K562 (cell line): ENCODE data around the gene TFPI. TPM values are rescaled to one million over a fixed set of nuclear protein-coding genes. Genes with fewer than 3 reads are reported as not detected.

Experiments
- ATAC-seq: fragments of 200-7000 bp; cut with Tn5 transposase; 3 replicates; pipeline ENCODE4 v1.9.1; 2020; ENCODE audit warnings: moderate library complexity
- BruUV-seq: library from RNA; stranded (reverse); fragments of 400-500 nt; replicated peaks from 2 replicates; lab custom pipeline; 2021; lab: Mats Ljungman, UMichigan
- CTCF ChIA-PET: fragments of 300-600 bp; formaldehyde crosslinking; extraction: SDS; loops from one replicate; lab custom pipeline; 2021; ENCODE audit warnings: low intra/inter-chr PET ratio; lab: Yijun Ruan, JAX
- POLR2A ChIA-PET: fragments of 300-600, 350-650 bp; sonication (Branson Sonifier 250); formaldehyde crosslinking; extraction: SDS; loops from one replicate; lab custom pipeline; 2021; ENCODE audit warnings: antibody characterized with exemption, inconsistent platforms; lab: Yijun Ruan, JAX
- DNase-seq, 4 experiments: peaks; one replicate each; pipeline versions ENCODE4 v3.0.0 to v3.0.0-alpha.2; 2011 to 2018; ENCODE audit warnings: low spot score in 3 of 4, mixed read lengths in 3 of 4; ENCODE audit errors: extremely low read depth in 1 of 4
- FAIRE-seq: peaks from 2 replicates; lab custom pipeline; 2011; peaks lifted over from hg19 to GRCh38; lab: Jason Lieb, UNC
- H2AFZ ChIP-seq: 2 replicates; pipeline ENCODE4 v1.6.0; 2011; ENCODE audit warnings: low read depth, low read length, control low read depth, inconsistent platforms
- H3K27ac ChIP-seq: fragments of 200-600 bp; 3 replicates; pipeline ENCODE4 v1.8.0; 2011; ENCODE audit warnings: low read depth, mild to moderate bottlenecking, control low read depth, inconsistent platforms, low read length, moderate library complexity, mixed read lengths; ENCODE audit errors: extremely low read depth
- H3K27me3 ChIP-seq, 2 experiments: fragments of 300-600 bp in 1 of 2; 2 replicates in 1 of 2; 3 replicates in 1 of 2; pipeline versions ENCODE4 v1.6.0 to v1.8.0; 2011; ENCODE audit warnings: inconsistent platforms in 2 of 2, low read length in 2 of 2, mild to moderate bottlenecking in 1 of 2, mixed read lengths in 1 of 2, moderate library complexity in 1 of 2; ENCODE audit not compliant: control insufficient read depth in 2 of 2, insufficient read depth in 2 of 2
- H3K36me3 ChIP-seq: fragments of 300-600 bp; 3 replicates; pipeline ENCODE4 v1.8.0; 2011; ENCODE audit warnings: mild to moderate bottlenecking, low read length, inconsistent platforms; ENCODE audit not compliant: control insufficient read depth, insufficient read depth
- H3K4me1 ChIP-seq, 2 experiments: fragments of 200-600 bp in 1 of 2; replicated peaks in 1 of 2; 2 replicates in 1 of 2; 3 replicates in 1 of 2; pipeline versions ENCODE4 v1.5.1 to v1.8.0; 2011; ENCODE audit warnings: inconsistent platforms in 2 of 2, low read length in 2 of 2, mild to moderate bottlenecking in 1 of 2, mixed read lengths in 1 of 2, moderate library complexity in 1 of 2; ENCODE audit not compliant: control insufficient read depth in 2 of 2, insufficient read depth in 2 of 2
- H3K4me2 ChIP-seq: 2 replicates; pipeline ENCODE4 v1.6.1; 2011; ENCODE audit warnings: low read length, control low read depth, inconsistent platforms, mixed read lengths; ENCODE audit not compliant: insufficient read depth
- H3K4me3 ChIP-seq: fragments of 200-600 bp; sonication (generic), shearing (Covaris generic); 2 replicates; pipeline ENCODE4 v1.5.1; 2016; ENCODE audit warnings: control low read depth, inconsistent platforms
- H3K79me2 ChIP-seq: fragments of 200-600 bp; 3 replicates; pipeline ENCODE4 v1.8.0; 2011; ENCODE audit warnings: low read length, inconsistent platforms; ENCODE audit not compliant: control insufficient read depth, insufficient read depth
- H3K9ac ChIP-seq, 2 experiments: 2 replicates each; pipeline versions ENCODE4 v1.6.0 to v1.6.1; 2011; ENCODE audit warnings: low read depth in 2 of 2, low read length in 2 of 2, control low read depth in 1 of 2, inconsistent platforms in 1 of 2, mild to moderate bottlenecking in 1 of 2, mixed read lengths in 1 of 2; ENCODE audit not compliant: insufficient read depth in 1 of 2
- H3K9me1 ChIP-seq: one replicate; pipeline ENCODE4 v1.6.0; 2011; ENCODE audit warnings: inconsistent platforms, mild to moderate bottlenecking, low read length, moderate library complexity; ENCODE audit not compliant: control insufficient read depth, insufficient read depth
- H3K9me3 ChIP-seq: replicated peaks from 2 replicates; pipeline ENCODE4 v1.5.1; 2011; ENCODE audit warnings: low read depth, low read length, inconsistent platforms; ENCODE audit not compliant: control insufficient read depth, insufficient read depth
- H4K20me1 ChIP-seq: replicated peaks from 2 replicates; pipeline ENCODE4 v1.6.1; 2011; ENCODE audit warnings: low read length, inconsistent platforms, mixed read lengths; ENCODE audit not compliant: control insufficient read depth, insufficient read depth
- ATF1 ChIP-seq, 2 experiments: fragments of 450-650 bp in 1 of 2; IDR thresholded peaks; 2 replicates each; pipeline ENCODE4 v1.6.1; 2016; ENCODE audit warnings: missing compliant biosample characterization in 1 of 2, missing genetic modification characterization in 1 of 2
- C11orf30 ChIP-seq: fragments of 450-650 bp; IDR thresholded peaks from 2 replicates; pipeline ENCODE4 v1.6.1; 2016; ENCODE audit warnings: low read depth, mild to moderate bottlenecking
- CEBPG ChIP-seq, 3 experiments: fragments of 200-800 bp in 1 of 3; sonication (Bioruptor generic) in 1 of 3; sonication (generic) in 1 of 3; formaldehyde crosslinking in 1 of 3; IDR thresholded peaks in 2 of 3; conservative IDR thresholded peaks in 1 of 3; 2 replicates each; pipeline versions ENCODE4 v1.6.1 to v1.8.0; 2016 to 2022; ENCODE audit warnings: missing compliant biosample characterization in 2 of 3, missing genetic modification characterization in 2 of 3, mild to moderate bottlenecking in 1 of 3, missing genetic modification reagents in 1 of 3
- FOXM1 ChIP-seq, 2 experiments: fragments of 450-650 bp in 1 of 2; sonication (generic) in 1 of 2; formaldehyde crosslinking in 1 of 2; IDR thresholded peaks; 2 replicates each; pipeline versions ENCODE4 v1.6.1 to v1.9.0; 2017 to 2022; ENCODE audit warnings: low read depth in 2 of 2, mild to moderate bottlenecking in 2 of 2, missing genetic modification reagents in 1 of 2, moderate library complexity in 1 of 2
- LEF1 ChIP-seq: fragments of 450-650 bp; IDR thresholded peaks from 2 replicates; pipeline ENCODE4 v1.6.1; 2016; ENCODE audit warnings: mild to moderate bottlenecking
- NUFIP1 ChIP-seq: fragments of 450-650 bp; IDR thresholded peaks from 2 replicates; pipeline ENCODE4 v1.6.1; 2018; ENCODE audit not compliant: partially characterized antibody
- PHF21A ChIP-seq: fragments of 450-650 bp; IDR thresholded peaks from 2 replicates; pipeline ENCODE4 v1.6.1; 2017; ENCODE audit warnings: low read depth, borderline replicate concordance
- POLR2AphosphoS2 ChIP-seq: IDR thresholded peaks from 2 replicates; pipeline ENCODE4 v1.6.1; 2012; ENCODE audit warnings: low read length, improper control_type of control experiment
- PYGO2 ChIP-seq: fragments of 450-650 bp; IDR thresholded peaks from 2 replicates; pipeline ENCODE4 v1.6.1; 2016; ENCODE audit warnings: mild to moderate bottlenecking, missing genetic modification characterization, moderate library complexity, missing compliant biosample characterization
- TCF3 ChIP-seq: sonication (generic); formaldehyde crosslinking; IDR thresholded peaks from 2 replicates; pipeline ENCODE4 v1.4.0; 2020; ENCODE audit warnings: mild to moderate bottlenecking, missing genetic modification reagents
- ZNF766 ChIP-seq: fragments of 200-800 bp; sonication (Bioruptor generic); conservative IDR thresholded peaks from 2 replicates; pipeline ENCODE4 v1.6.1; 2016; ENCODE audit warnings: missing genetic modification characterization, missing compliant biosample characterization
- WGBS: fragments of 100-300 bp; shearing (Covaris generic); methylation state at CpG from one replicate; pipeline ENCODE4 v1.1.6; 2016; ENCODE audit warnings: low coverage, mixed read lengths; ENCODE audit not compliant: insufficient coverage; ENCODE audit errors: missing lambda C conversion rate; 5-methylcytosine and 5-hydroxymethylcytosine counted together
- in situ Hi-C: fragments of 300-500 bp; cut with MboI; formaldehyde crosslinking; loops from 4 replicates; pipeline ENCODE4 v1.15.0; 2018; ENCODE audit warnings: inconsistent platforms, mixed read lengths
- intact Hi-C: fragments of 100-400 bp; cut with micrococcal nuclease; formaldehyde crosslinking; loops from 2 replicates; pipeline ENCODE4 v1.14.2; 2022
- polyA plus RNA-seq, 8 experiments: library from polyadenylated mRNA; depleted of rRNA in 4 of 8; stranded (reverse) in 5 of 8; unstranded in 3 of 8; fragments of >200 nt; fragmentation: Nextera tagmentation in 2 of 8; fragmentation: Illumina TruSeq in 1 of 8; extraction: Ambion mirVana in 2 of 8; extraction: Trizol in 1 of 8; gene quantifications; 2 replicates each; pipeline versions ENCODE4 v1.2.1 to v1.2.3, GENCODE V29; 2011 to 2014; ENCODE audit warnings: inconsistent platforms in 1 of 8, missing spikeins in 1 of 8
- total RNA-seq, 7 experiments: library from RNA; depleted of rRNA in 6 of 7; stranded (reverse); fragments of >200 nt in 6 of 7; fragmentation: Illumina TruSeq in 2 of 7; extraction: Trizol in 2 of 7; gene quantifications; 2 replicates each; pipeline versions ENCODE4 v1.2.1 to v1.2.3, GENCODE V29; 2011 to 2021; ENCODE audit warnings: low replicate concordance in 1 of 7

Gene TFPI
- total and polyA plus RNA-seq, 9 of the 15 experiments (the other 6 are each of a cell fraction or from before 2014, with no cell fraction given): 53.5 to 219 (median 100) TPM

GRCh38 chr2:187525163-187525900, 28.9 kb downstream of the TFPI start:
- WGBS: 60% methylated on average over 1 of the region's 1 CpG
- Histone ChIP-seq H3K36me3 (peaks cover 24% of the 10 kb centered on the region), H3K79me2 (0 out of 3 replicates have a peak, but pooled peaks cover 1% of the 10 kb centered on the region)
- in situ Hi-C loops: no loop called here
- TF ChIP-seq POLR2AphosphoS2: no peak
- no peak for TF ChIP-seq PHF21A
- TF ChIP-seq NUFIP1: no peak
- TF ChIP-seq FOXM1 (IDR thresholded peaks at IDR 0.05; ENCODE audit: low read depth): no peak
- no peak for TF ChIP-seq FOXM1 (CRISPR knock-in tag; IDR thresholded peaks at IDR 0.05; ENCODE audit: low read depth)
- no peak for TF ChIP-seq TCF3
- no peak for TF ChIP-seq LEF1
- no peak for TF ChIP-seq CEBPG (CRISPR knock-in tag; IDR thresholded peaks at IDR 0.05)
- no peak for TF ChIP-seq CEBPG (tag; conservative IDR thresholded peaks at IDR 0.05 in 1 of 2, IDR thresholded peaks at IDR 0.05 in 1 of 2)
- no peak for TF ChIP-seq C11orf30
- no peak for TF ChIP-seq ZNF766 (CRISPR knock-in tag)
- TF ChIP-seq PYGO2 (tag): no peak
- no peak for TF ChIP-seq ATF1 (CRISPR knock-in tag; IDR thresholded peaks at IDR 0.05)
- TF ChIP-seq ATF1 (tag; IDR thresholded peaks at IDR 0.05): no peak
- TF ChIP-seq, all 486 proteins: peak for 0
- ChIA-PET CTCF (no interaction called here), POLR2A (interaction anchor here (1.1 to 1.7 kb wide), 3 partner anchors 9 to 24 kb away, joined by 3 to 5 read pairs (median 3); no protein-coding TSS in a partner anchor)
- Histone ChIP-seq H3K4me3 (no peak overlapping the region), H3K27me3 (no peaks in the 10 kb centered on the region), H2AFZ (no peak overlapping the region), H3K4me1 (no peaks in the 10 kb centered on the region), H3K4me2 (no peak overlapping the region), H3K27ac (no peak overlapping the region), H3K9me3 (peaks cover 5% of the 10 kb centered on the region; the same call in 1 of the 2 replicates), H4K20me1 (no peaks in the 10 kb centered on the region), H3K9ac (no peak overlapping the region), H3K9me1 (no peaks in the 10 kb centered on the region)
- intact Hi-C loops: no loop called here
- no peak for FAIRE-seq
- DNase-seq: no peak
- ATAC-seq: no peak
- no TSS peak for BruUV-seq
